K562 (cell line): ENCODE data around the gene AIF1. TPM values are rescaled to one million over a fixed set of nuclear protein-coding genes. Genes with fewer than 3 reads are reported as not detected.

Source experiments
- CEBPG ChIP-seq, 3 experiments: fragments of 200-800 bp in 1 of 3; sonication (Bioruptor generic) in 1 of 3; sonication (generic) in 1 of 3; formaldehyde crosslinking in 1 of 3; IDR thresholded peaks in 2 of 3; conservative IDR thresholded peaks in 1 of 3; 2 replicates each; pipeline versions ENCODE4 v1.6.1 to v1.8.0; 2016 to 2022; ENCODE audit warnings: missing compliant biosample characterization in 2 of 3, missing genetic modification characterization in 2 of 3, mild to moderate bottlenecking in 1 of 3, missing genetic modification reagents in 1 of 3
- DPF2 ChIP-seq: fragments of 450-650 bp; IDR thresholded peaks from 2 replicates; pipeline ENCODE4 v1.6.1; 2016
- ELF1 ChIP-seq: fragments of 200-800 bp; sonication (Bioruptor generic); IDR thresholded peaks from 2 replicates; pipeline ENCODE4 v1.6.1; 2016; ENCODE audit warnings: missing genetic modification characterization, missing compliant biosample characterization
- FOSL1 ChIP-seq: fragments of 200-800 bp; sonication (Bioruptor generic); conservative IDR thresholded peaks from 2 replicates; pipeline ENCODE4 v1.6.1; 2016; ENCODE audit warnings: missing genetic modification characterization, missing compliant biosample characterization
- HMGN3 ChIP-seq: IDR thresholded peaks from 2 replicates; pipeline ENCODE4 v1.6.1; 2011; ENCODE audit warnings: borderline replicate concordance, low read depth, mild to moderate bottlenecking, mixed read lengths, low read length; ENCODE audit not compliant: insufficient read length; ENCODE audit errors: extremely low read depth
- L3MBTL2 ChIP-seq: fragments of 450-650 bp; IDR thresholded peaks from 2 replicates; pipeline ENCODE4 v1.6.1; 2016; ENCODE audit warnings: mild to moderate bottlenecking, moderate library complexity
- NKRF ChIP-seq: fragments of 450-650 bp; IDR thresholded peaks from 2 replicates; pipeline ENCODE4 v1.6.1; 2016; ENCODE audit warnings: borderline replicate concordance
- RAD21 ChIP-seq, 2 experiments: fragments of 250-450 bp in 1 of 2; fragments of 450-650 bp in 1 of 2; sonication (Bioruptor Pico) in 1 of 2; formaldehyde crosslinking in 1 of 2; IDR thresholded peaks in 1 of 2; conservative IDR thresholded peaks in 1 of 2; 2 replicates each; pipeline versions ENCODE4 v1.4.0 to v1.8.0; 2020 to 2022; ENCODE audit warnings: mild to moderate bottlenecking in 2 of 2, moderate library complexity in 1 of 2
- RBM15 ChIP-seq: fragments of 200-400 bp; formaldehyde crosslinking; IDR thresholded peaks from 2 replicates; pipeline ENCODE4 v1.6.1; 2018; ENCODE audit warnings: mild to moderate bottlenecking, low read length, moderate library complexity; ENCODE audit not compliant: insufficient read depth
- SRSF3 ChIP-seq: fragments of 200-400 bp; formaldehyde crosslinking; IDR thresholded peaks from 2 replicates; pipeline ENCODE4 v1.6.1; 2016; ENCODE audit warnings: mild to moderate bottlenecking, low read length, moderate library complexity; ENCODE audit not compliant: insufficient read depth
- SUPT5H ChIP-seq: fragments of 450-650 bp; IDR thresholded peaks from 2 replicates; pipeline ENCODE4 v1.6.1; 2016
- TBP ChIP-seq: optimal IDR thresholded peaks from 2 replicates; pipeline ENCODE3; 2011; ENCODE audit warnings: low read depth, low read length, improper control_type of control experiment
- TOE1 ChIP-seq, 2 experiments: fragments of 450-650 bp in 1 of 2; sonication (generic) in 1 of 2; formaldehyde crosslinking in 1 of 2; IDR thresholded peaks; 2 replicates each; pipeline versions ENCODE4 v1.7.1 to v1.8.0; 2016 to 2022; ENCODE audit warnings: borderline replicate concordance in 2 of 2, mild to moderate bottlenecking in 2 of 2, antibody characterized with exemption in 1 of 2, inconsistent platforms in 1 of 2, low read depth in 1 of 2, missing genetic modification reagents in 1 of 2, moderate library complexity in 1 of 2
- XRCC4 ChIP-seq: IDR thresholded peaks from one replicate; pipeline ENCODE4 v1.6.1; 2011; ENCODE audit not compliant: insufficient read depth, insufficient read length; ENCODE audit errors: extremely low read depth
- ZNF239 ChIP-seq: fragments of 250-450 bp; sonication (Bioruptor Pico); IDR thresholded peaks from 2 replicates; pipeline ENCODE4 v1.4.0; 2020; ENCODE audit warnings: mild to moderate bottlenecking
- ZNF384 ChIP-seq: IDR thresholded peaks from 2 replicates; pipeline ENCODE4 v1.6.1; 2012; ENCODE audit warnings: low read depth, low read length, improper control_type of control experiment
- polyA plus RNA-seq, 8 experiments: library from polyadenylated mRNA; depleted of rRNA in 4 of 8; stranded (reverse) in 5 of 8; unstranded in 3 of 8; fragments of >200 nt; fragmentation: Nextera tagmentation in 2 of 8; fragmentation: Illumina TruSeq in 1 of 8; extraction: Ambion mirVana in 2 of 8; extraction: Trizol in 1 of 8; gene quantifications; 2 replicates each; pipeline versions ENCODE4 v1.2.1 to v1.2.3, GENCODE V29; 2011 to 2014; ENCODE audit warnings: inconsistent platforms in 1 of 8, missing spikeins in 1 of 8
- total RNA-seq, 7 experiments: library from RNA; depleted of rRNA in 6 of 7; stranded (reverse); fragments of >200 nt in 6 of 7; fragmentation: Illumina TruSeq in 2 of 7; extraction: Trizol in 2 of 7; gene quantifications; 2 replicates each; pipeline versions ENCODE4 v1.2.1 to v1.2.3, GENCODE V29; 2011 to 2021; ENCODE audit warnings: low replicate concordance in 1 of 7
- TF ChIP-seq, protein P1 (sequence below): fragments of 450-650 bp; IDR thresholded peaks from 2 replicates; pipeline ENCODE4 v1.6.1; 2018; ENCODE audit warnings: mild to moderate bottlenecking, low read depth; ENCODE audit not compliant: partially characterized antibody
- TF ChIP-seq, protein P2 (sequence below): fragments of 250-450 bp; sonication (Bioruptor Pico); IDR thresholded peaks from 2 replicates; pipeline ENCODE4 v1.5.0; 2020; ENCODE audit warnings: mild to moderate bottlenecking
- TF ChIP-seq, protein P3 (sequence below), 2 experiments: fragments of 450-650 bp in 1 of 2; sonication (generic) in 1 of 2; formaldehyde crosslinking in 1 of 2; IDR thresholded peaks in 1 of 2; conservative IDR thresholded peaks in 1 of 2; 2 replicates each; pipeline versions ENCODE4 v1.6.1 to v1.8.1; 2016 to 2023; ENCODE audit warnings: mild to moderate bottlenecking in 2 of 2, moderate library complexity in 2 of 2, inconsistent platforms in 1 of 2, missing genetic modification reagents in 1 of 2

Gene AIF1
- total and polyA plus RNA-seq, 9 of the 15 experiments (the other 6 are each of a cell fraction or from before 2014, with no cell fraction given) = 9.4 to 33.4 (median 19.4) TPM

DNA sequence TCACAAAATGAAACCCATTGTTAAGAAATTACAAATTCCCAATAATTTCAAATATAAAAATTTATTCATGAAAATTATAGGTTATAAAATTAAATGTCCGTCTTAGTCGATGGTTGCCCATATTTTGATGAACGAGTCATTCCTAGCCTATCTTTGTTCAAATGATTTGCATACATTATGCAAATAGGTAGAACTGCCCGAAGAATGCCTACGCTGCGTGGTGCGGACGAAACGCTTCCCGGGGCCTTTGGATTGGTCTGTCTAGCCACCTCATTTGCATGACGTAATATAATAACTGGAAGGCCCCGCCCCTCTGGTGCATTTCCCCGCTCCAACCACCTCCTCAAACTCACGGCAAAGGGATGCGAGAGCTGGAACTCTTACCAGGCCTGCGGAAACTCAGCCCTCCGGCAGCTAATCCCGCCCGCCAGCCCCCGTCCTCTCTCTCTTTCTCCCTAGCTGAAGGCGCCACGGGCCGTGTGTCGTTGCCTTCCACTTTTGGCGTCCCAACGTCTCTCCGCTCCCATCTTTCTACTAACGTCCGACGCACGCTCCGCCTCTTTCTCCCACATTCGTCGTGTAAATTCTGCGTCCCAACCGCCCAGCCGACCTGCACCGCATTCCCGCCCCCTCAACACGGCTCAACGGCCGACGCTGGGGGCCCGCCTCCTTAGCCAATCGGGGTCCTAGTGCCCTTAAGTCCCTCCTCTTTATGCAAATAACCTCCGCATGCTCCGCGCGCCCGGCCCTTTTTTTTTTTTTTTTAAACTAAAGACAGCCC lies 5.0 kb downstream of the AIF1 start (continued):
- TF ChIP-seq, protein P1, sequence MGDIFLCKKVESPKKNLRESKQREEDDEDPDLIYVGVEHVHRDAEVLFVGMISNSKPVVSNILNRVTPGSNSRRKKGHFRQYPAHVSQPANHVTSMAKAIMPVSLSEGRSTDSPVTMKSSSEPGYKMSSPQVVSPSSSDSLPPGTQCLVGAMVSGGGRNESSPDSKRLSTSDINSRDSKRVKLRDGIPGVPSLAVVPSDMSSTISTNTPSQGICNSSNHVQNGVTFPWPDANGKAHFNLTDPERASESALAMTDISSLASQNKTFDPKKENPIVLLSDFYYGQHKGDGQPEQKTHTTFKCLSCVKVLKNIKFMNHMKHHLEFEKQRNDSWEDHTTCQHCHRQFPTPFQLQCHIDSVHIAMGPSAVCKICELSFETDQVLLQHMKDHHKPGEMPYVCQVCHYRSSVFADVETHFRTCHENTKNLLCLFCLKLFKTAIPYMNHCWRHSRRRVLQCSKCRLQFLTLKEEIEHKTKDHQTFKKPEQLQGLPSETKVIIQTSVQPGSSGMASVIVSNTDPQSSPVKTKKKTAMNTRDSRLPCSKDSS = no peak
- TF ChIP-seq ZNF239 (CRISPR knock-in tag) (0 out of 2 replicates have a peak, but pooled peaks have one; percentile 24), RAD21 (CRISPR knock-in tag; conservative IDR thresholded peaks at IDR 0.05 in 1 of 2, IDR thresholded peaks at IDR 0.05 in 1 of 2) (peak in 1 of 2 experiments; percentile 18; a peak in 1 of 4 replicates), FOSL1 (tag) (peak; percentile 72), ELF1 (tag) (0 out of 2 replicates have a peak, but pooled peaks have one; percentile 26), HMGN3 (peak; percentile 88), RBM15 (no peak), TBP (peak; percentile 93), SUPT5H (peak; percentile 99), CEBPG (CRISPR knock-in tag; IDR thresholded peaks at IDR 0.05) (peak; percentile 69), CEBPG (tag; conservative IDR thresholded peaks at IDR 0.05 in 1 of 2, IDR thresholded peaks at IDR 0.05 in 1 of 2) (peak; percentile 95 to 98), NKRF (peak; percentile 93), ZNF384 (peak; percentile 100), XRCC4 (no peak), L3MBTL2 (peak; percentile 99), SRSF3 (no peak), DPF2 (peak; percentile 65), TOE1 (IDR thresholded peaks at IDR 0.05; ENCODE audit: borderline replicate concordance) (peak; percentile 70), TOE1 (CRISPR knock-in tag; IDR thresholded peaks at IDR 0.05; ENCODE audit: borderline replicate concordance, low read depth) (no peak)
- TF ChIP-seq, protein P2, sequence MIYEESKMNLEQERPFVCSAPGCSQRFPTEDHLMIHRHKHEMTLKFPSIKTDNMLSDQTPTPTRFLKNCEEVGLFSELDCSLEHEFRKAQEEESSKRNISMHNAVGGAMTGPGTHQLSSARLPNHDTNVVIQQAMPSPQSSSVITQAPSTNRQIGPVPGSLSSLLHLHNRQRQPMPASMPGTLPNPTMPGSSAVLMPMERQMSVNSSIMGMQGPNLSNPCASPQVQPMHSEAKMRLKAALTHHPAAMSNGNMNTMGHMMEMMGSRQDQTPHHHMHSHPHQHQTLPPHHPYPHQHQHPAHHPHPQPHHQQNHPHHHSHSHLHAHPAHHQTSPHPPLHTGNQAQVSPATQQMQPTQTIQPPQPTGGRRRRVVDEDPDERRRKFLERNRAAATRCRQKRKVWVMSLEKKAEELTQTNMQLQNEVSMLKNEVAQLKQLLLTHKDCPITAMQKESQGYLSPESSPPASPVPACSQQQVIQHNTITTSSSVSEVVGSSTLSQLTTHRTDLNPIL (CRISPR knock-in tag) = peak; percentile 63; the same call in 1 of the 2 replicates
- TF ChIP-seq, protein P3, sequence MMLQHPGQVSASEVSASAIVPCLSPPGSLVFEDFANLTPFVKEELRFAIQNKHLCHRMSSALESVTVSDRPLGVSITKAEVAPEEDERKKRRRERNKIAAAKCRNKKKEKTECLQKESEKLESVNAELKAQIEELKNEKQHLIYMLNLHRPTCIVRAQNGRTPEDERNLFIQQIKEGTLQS (IDR thresholded peaks at IDR 0.05) = peak; percentile 99
- TF ChIP-seq, protein P3 (CRISPR knock-in tag; conservative IDR thresholded peaks at IDR 0.05) = peak; percentile 68
